A673 (cell line): ENCODE data around the gene AKAP7. TPM values are rescaled to one million over a fixed set of nuclear protein-coding genes. Genes with fewer than 3 reads are reported as not detected.

Experiments used
- BruUV-seq: library from RNA; stranded (reverse); fragments of 400-500 nt; replicated peaks from 2 replicates; lab custom pipeline; 2021; lab: Mats Ljungman, UMichigan
- CTCF ChIA-PET: fragments of 300-600 bp; sonication (Branson Sonifier 250); formaldehyde crosslinking; loops from one replicate; lab custom pipeline; 2022; ENCODE audit warnings: antibody characterized with exemption; lab: Charles Lee
- POLR2A ChIA-PET: fragments of 300-600 bp; sonication (Branson Sonifier 250); formaldehyde crosslinking; loops from one replicate; lab custom pipeline; 2022; ENCODE audit warnings: antibody characterized with exemption; ENCODE audit not compliant: low non-redundant PET; lab: Charles Lee
- DNase-seq: peaks from one replicate; pipeline ENCODE4 v3.0.0-alpha.2; 2015; ENCODE audit warnings: low spot score
- H3K27ac ChIP-seq: fragments of 200-600 bp; sonication (generic); 2 replicates; pipeline ENCODE4 v1.5.1; 2016; ENCODE audit warnings: mixed run types, low read depth, mild to moderate bottlenecking, mixed read lengths, antibody characterized with exemption, low read length; ENCODE audit not compliant: poor library complexity, severe bottlenecking
- H3K27me3 ChIP-seq: fragments of 200-600 bp; sonication (generic); replicated peaks from 2 replicates; pipeline ENCODE4 v1.6.1; 2017; ENCODE audit warnings: mixed run types, low read depth, mild to moderate bottlenecking, mixed read lengths, antibody characterized with exemption, low read length; ENCODE audit not compliant: insufficient read depth, poor library complexity
- H3K36me3 ChIP-seq: fragments of 200-600 bp; sonication (generic); 2 replicates; pipeline ENCODE4 v1.6.1; 2016; ENCODE audit warnings: mixed run types, mild to moderate bottlenecking, mixed read lengths, antibody characterized with exemption, low read length; ENCODE audit not compliant: insufficient read depth, poor library complexity, severe bottlenecking
- H3K4me1 ChIP-seq: fragments of 200-600 bp; sonication (generic); 2 replicates; pipeline ENCODE4 v1.6.1; 2017; ENCODE audit warnings: mixed run types, mild to moderate bottlenecking, mixed read lengths, antibody characterized with exemption, low read length; ENCODE audit not compliant: insufficient read depth, poor library complexity, severe bottlenecking
- H3K4me3 ChIP-seq: fragments of 200-600 bp; sonication (generic); 2 replicates; pipeline ENCODE4 v1.5.1; 2016; ENCODE audit warnings: low read depth, mixed run types, mild to moderate bottlenecking, mixed read lengths, low read length; ENCODE audit not compliant: poor library complexity, severe bottlenecking
- H3K9me3 ChIP-seq: fragments of 200-600 bp; sonication (generic); 2 replicates; pipeline ENCODE4 v1.6.1; 2016; ENCODE audit warnings: mixed run types, low read depth, mild to moderate bottlenecking, mixed read lengths, antibody characterized with exemption, low read length; ENCODE audit not compliant: poor library complexity, severe bottlenecking
- CTCF ChIP-seq: fragments of 300-800, 200-600 bp; sonication (generic); conservative IDR thresholded peaks from 2 replicates; pipeline ENCODE4 v1.5.1; 2017; ENCODE audit warnings: low read depth, mild to moderate bottlenecking, antibody characterized with exemption, low read length, moderate library complexity, mixed read lengths
- EZH2 ChIP-seq: fragments of 200-600 bp; sonication (generic); IDR thresholded peaks from 2 replicates; pipeline ENCODE4 v1.6.1; 2017; ENCODE audit warnings: borderline replicate concordance, low read depth, mild to moderate bottlenecking, mixed read lengths, antibody characterized with exemption, low read length; ENCODE audit not compliant: poor library complexity, severe bottlenecking
- intact Hi-C: fragments of 100-400 bp; cut with micrococcal nuclease; formaldehyde crosslinking; loops from one replicate; pipeline ENCODE4 v1.10.0; 2022; ENCODE audit not compliant: unreplicated experiment
- total RNA-seq: library from RNA; stranded (reverse); gene quantifications from 2 replicates; pipeline ENCODE4 v1.2.3, GENCODE V29; 2021

Gene AKAP7
- total RNA-seq, 1 experiment from 2014 or later: 59.5 TPM

GRCh38 chr6:131183427-131184095 lies 48.3 kb downstream of the AKAP7 start:
- ChIA-PET POLR2A (no interaction called here), CTCF (interaction anchor here (0.5 to 1.7 kb wide), 3 partner anchors 276 to 445 kb away, joined by 3 to 13 read pairs (median 4); partner anchors contain the start of gene MED23)
- Histone ChIP-seq H3K27me3 (no peaks in the 10 kb centered on the region), H3K4me3 (no peak overlapping the region), H3K36me3 (peaks cover 32% of the 10 kb centered on the region), H3K27ac (peak overlapping the region; percentile 49), H3K4me1 (peaks cover 3% of the 10 kb centered on the region), H3K9me3 (no peaks in the 10 kb centered on the region)
- TF ChIP-seq CTCF: no peak
- no TSS peak for BruUV-seq
- DNase-seq: no peak
- intact Hi-C loops: no loop called here

GRCh38 chr6:131191590-131191989 lies 56.3 kb downstream of the AKAP7 start:
- BruUV-seq: no TSS peak
- intact Hi-C loops: no loop called here
- no peak for DNase-seq
- Histone ChIP-seq H3K4me1 (no peaks in the 10 kb centered on the region), H3K4me3 (no peak overlapping the region), H3K36me3 (peaks cover 46% of the 10 kb centered on the region), H3K9me3 (peaks cover 30% of the 10 kb centered on the region), H3K27ac (no peak overlapping the region), H3K27me3 (no peaks in the 10 kb centered on the region)
- TF ChIP-seq CTCF (no peak), EZH2 (no peak)
- ChIA-PET POLR2A (no interaction called here), CTCF (no interaction called here)

- Histone ChIP-seq H3K27ac (peak overlapping the region; percentile 41), H3K36me3 (peaks cover 44% of the 10 kb centered on the region), H3K9me3 (peaks cover 14% of the 10 kb centered on the region), H3K4me1 (peaks cover 15% of the 10 kb centered on the region), H3K27me3 (no peaks in the 10 kb centered on the region), H3K4me3 (no peak overlapping the region)
- BruUV-seq: no TSS peak
- POLR2A ChIA-PET: no interaction called here
- intact Hi-C loops: loop anchor here (2.0 kb wide), 2 partner anchors 185 to 337 kb away; no protein-coding TSS in a partner anchor
- DNase-seq: no peak
- CTCF ChIA-PET: no interaction called here
- TF ChIP-seq EZH2: no peak
- no peak for TF ChIP-seq CTCF
These were observed 62.4 kb downstream of the AKAP7 start for GRCh38 chr6:131197716-131198115.
